GM12874 (cell line): Measurements from ENCODE around the gene GTSE1.

ENCODE experiments used
- TF ChIP-seq, protein P1 (sequence below): IDR thresholded peaks from 2 replicates; pipeline ENCODE4 v1.5.1; 2011; ENCODE audit warnings: low read depth, mild to moderate bottlenecking, control low read depth, low read length, moderate library complexity; ENCODE audit not compliant: insufficient read depth

The GTSE1 gene

DNA sequence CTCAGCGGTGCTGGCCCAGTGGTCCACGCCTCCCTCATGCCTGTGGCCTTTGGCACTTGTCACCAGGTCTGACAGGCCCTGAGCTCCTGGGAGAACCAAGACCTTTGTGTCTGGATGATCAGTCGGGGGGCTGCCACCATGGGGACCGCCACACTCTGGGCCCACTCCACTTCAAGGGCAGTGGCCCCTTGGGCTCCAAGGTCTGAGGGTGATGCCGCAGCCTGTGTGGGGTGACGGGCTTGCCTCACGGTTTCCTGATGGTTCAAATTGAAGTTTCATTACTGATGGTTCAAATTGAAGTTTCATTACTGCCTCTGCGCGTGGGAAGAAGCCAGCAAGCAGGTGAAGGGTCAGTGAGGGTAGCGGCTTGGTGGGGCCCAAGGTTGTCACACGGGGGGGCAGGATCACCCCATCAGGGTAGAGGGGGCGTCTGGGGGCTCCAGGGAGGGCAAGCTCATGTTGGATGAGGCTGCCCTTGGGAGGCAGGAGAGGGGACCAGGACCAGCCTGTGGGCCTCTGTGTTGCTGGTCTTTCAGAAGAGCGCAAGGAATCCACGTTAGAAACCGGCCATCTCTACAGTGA lies 66.4 kb downstream of the GTSE1 start:
- TF ChIP-seq, protein P1, sequence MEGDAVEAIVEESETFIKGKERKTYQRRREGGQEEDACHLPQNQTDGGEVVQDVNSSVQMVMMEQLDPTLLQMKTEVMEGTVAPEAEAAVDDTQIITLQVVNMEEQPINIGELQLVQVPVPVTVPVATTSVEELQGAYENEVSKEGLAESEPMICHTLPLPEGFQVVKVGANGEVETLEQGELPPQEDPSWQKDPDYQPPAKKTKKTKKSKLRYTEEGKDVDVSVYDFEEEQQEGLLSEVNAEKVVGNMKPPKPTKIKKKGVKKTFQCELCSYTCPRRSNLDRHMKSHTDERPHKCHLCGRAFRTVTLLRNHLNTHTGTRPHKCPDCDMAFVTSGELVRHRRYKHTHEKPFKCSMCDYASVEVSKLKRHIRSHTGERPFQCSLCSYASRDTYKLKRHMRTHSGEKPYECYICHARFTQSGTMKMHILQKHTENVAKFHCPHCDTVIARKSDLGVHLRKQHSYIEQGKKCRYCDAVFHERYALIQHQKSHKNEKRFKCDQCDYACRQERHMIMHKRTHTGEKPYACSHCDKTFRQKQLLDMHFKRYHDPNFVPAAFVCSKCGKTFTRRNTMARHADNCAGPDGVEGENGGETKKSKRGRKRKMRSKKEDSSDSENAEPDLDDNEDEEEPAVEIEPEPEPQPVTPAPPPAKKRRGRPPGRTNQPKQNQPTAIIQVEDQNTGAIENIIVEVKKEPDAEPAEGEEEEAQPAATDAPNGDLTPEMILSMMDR: no peak

DNA sequence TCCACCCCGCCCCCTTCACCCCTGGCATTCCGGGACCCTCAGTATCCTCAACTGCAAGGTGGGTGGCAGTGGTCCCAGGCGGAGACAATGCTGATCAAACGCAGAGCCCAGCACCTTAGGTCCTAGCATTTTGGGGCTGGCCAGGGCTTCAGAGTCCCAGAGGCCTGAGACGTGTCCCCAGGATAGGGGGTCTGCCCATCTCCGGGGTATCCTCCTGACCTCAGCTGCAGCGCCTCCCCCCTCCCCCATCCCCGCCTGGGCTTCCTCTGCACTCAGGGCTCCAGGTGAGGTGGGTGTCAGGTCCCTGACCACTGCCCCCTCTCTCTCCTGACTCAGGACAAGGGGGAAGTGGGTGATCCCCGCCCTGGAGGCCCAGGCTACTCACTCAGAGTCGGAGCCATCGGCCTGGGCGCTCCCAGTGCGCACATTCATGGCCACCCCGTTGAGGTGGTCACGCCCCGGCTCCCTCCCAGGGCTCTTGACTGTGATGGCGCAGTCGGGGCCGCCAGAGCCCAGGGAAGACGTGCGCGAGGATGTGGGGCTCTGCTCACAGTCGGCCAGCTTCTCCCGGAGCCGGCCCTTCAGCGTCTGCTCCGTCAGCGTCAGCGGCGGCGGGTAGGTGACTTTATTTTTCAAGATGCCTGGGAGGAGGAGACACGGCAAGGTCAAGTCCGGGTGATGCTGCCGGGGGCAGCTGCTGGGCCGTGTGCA lies 67.1 kb downstream of the GTSE1 start:
- TF ChIP-seq, protein P1: no peak

DNA sequence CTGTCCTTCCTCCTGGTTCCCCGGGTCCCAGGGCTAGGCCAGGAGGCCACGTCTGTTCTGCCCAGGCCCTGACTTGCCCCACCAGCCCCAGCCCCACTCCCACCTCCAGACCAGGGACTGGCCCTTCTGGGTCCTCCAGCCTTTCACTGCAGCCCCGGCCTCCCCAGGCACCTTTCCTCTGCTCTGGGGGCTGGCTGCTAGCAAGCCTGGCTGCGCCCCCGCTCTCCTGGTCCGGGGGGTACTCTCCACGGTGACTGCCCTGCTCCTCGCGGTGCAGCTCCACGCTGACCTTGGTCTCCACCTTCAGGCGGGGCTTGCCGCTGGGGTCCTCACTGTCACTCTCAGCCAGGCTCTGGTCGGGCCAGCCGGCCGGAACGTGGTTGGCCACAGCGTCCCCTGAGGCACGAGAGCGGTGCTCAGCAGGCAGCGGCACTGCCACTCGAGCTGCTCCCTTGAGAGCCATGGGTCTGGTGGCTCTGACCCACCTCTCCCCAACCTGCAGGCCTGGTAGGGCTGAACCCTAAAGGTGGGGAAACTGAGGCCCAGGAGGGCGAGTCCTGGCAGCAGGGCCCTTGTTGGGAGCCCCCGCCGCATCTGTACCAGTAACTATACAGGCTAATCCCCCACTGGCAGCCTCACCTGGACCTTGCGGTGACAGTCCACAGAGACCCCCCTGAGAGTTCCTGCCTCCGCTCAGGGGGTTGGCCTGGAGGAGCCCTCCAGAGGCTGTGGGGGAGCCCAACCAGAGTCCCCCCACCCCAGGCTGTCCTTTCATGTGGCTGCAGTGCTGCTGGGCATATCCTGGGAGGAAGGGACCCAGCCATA lies 67.9 kb downstream of the GTSE1 start:
- TF ChIP-seq, protein P1: no peak

DNA sequence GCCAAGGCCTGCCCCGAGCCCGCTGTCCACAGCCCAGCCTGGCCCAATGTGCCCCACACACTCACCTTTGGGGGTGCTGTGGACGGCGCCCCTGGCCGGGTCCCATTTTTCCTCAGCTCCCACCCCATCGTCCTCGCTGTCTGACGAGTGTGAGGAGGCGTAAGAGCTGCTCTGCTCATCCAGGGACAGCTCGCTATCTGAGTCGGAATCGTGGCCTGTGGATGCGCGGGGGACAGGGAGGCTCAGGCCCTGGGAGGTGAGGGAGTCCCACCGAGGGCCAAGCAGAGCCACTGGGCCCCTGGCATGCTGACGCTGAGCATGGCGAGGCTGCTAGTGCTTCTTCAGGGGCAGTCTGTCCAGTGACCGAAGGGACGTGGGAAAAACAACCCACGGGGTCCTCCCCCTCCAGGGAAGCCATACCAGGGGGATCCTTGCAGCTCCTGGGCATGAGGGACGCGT lies 68.5 kb downstream of the GTSE1 start:
- TF ChIP-seq, protein P1: no peak

DNA sequence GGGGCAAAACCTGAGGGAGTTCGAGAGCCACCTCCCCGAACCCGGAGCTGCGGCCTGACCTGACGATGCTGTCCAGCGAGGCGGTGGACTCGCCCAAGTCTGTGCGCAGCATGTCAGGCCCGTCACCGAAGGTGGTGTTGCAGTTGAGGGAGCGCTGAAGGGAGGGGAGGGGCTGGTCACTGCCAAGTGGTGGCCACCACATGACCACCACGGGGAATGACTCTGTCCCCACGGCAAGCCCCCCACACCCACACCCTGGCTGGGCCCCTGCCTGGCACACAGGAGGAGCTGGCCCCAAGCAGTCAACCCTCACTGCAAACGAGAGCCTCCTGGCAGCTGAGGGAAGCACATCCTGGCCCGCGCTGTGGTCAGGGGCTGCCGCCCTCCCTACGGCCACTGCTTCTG lies 69.7 kb downstream of the GTSE1 start:
- TF ChIP-seq, protein P1: no peak

DNA sequence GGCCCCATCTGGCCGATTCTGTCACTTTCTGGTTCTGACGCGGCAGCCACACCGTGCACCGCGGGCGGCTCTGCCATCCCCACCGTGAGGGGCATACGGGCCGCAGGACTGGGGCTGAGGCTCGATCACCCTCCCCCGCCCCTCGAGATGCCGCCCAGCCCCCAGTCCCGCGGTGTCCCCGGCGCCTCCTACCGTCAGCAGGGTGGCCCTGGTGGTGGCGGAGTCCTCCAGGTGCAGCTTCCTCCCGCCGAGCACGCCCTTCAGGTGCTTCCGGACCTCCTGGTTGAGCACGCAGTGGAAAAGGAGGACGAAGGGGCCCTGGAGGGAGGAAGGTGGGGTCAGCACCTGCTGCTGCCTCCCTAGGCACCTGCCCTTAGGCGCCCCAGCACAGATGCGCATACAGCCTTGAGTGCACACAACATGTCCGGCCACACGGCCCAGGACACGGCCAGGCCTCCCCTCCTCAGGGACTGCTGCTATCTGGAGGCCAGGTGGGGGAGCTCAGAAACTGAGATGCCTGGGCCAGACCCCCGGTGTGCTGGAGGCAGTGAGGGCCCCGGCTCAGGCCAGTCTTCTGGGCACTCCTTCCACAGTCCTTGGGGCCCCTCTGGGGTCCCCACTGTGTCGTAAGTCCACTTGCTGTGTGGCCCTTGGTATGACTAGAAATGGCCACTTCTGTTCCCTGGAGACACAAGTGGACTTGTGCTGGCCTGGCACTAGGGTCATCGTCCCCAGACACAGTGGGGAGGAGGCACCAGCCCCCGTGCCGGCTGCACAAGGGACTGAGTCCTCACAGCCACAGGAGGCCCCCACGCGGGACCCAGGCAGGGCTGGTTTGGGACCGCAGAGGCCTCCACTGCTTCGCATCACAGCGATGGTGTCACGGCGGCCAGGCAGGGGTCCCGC lies 70.4 kb downstream of the GTSE1 start:
- TF ChIP-seq, protein P1: no peak
